Eye (tissue), 1 donor: Measurements from ENCODE around the gene LETM1.
A peak's percentile ranks its signal among the peaks of the same experiment; 100 is the strongest.

ENCODE experiments used
- DNase-seq: peaks from one replicate; pipeline ENCODE4 v3.0.0-alpha.2; 2015

The LETM1 gene

GRCh38 chr4:1804638-1805492 lies 51.1 kb downstream of the LETM1 start:
- no peak for DNase-seq

- DNase-seq = no peak
These were observed 52.2 kb downstream of the LETM1 start for GRCh38 chr4:1803523-1804423.

GRCh38 chr4:1802720-1803522 lies 53.0 kb downstream of the LETM1 start:
- DNase-seq = no peak

- DNase-seq = no peak
These were observed 53.7 kb downstream of the LETM1 start for GRCh38 chr4:1802151-1802715.

- no peak for DNase-seq
These were observed 54.5 kb downstream of the LETM1 start for GRCh38 chr4:1801286-1801958.

- DNase-seq = no peak
These were observed 55.2 kb downstream of the LETM1 start for GRCh38 chr4:1800805-1801204.

- DNase-seq = no peak
These were observed 56.3 kb downstream of the LETM1 start for GRCh38 chr4:1799387-1800375.

- peak; percentile 35 for DNase-seq
These were observed 57.2 kb downstream of the LETM1 start for GRCh38 chr4:1798580-1799386.

GRCh38 chr4:1797861-1798579 lies 57.9 kb downstream of the LETM1 start:
- peak; percentile 58 for DNase-seq

- DNase-seq = no peak
These were observed 58.6 kb downstream of the LETM1 start for GRCh38 chr4:1797298-1797860.

- no peak for DNase-seq
These were observed 59.3 kb downstream of the LETM1 start for GRCh38 chr4:1796486-1797204.

GRCh38 chr4:1795299-1796195 lies 60.4 kb downstream of the LETM1 start:
- no peak for DNase-seq

- DNase-seq = peak; percentile 70
These were observed 61.1 kb downstream of the LETM1 start for GRCh38 chr4:1794809-1795298.

- peak; percentile 62 for DNase-seq
These were observed 61.8 kb downstream of the LETM1 start for GRCh38 chr4:1793940-1794808.

- peak; percentile 61 for DNase-seq
These were observed 62.5 kb downstream of the LETM1 start for GRCh38 chr4:1793496-1793840.
